Activated naive CD4-positive, alpha-beta T cell treated with anti-CD3 and anti-CD28 coated beads, Interleukin-2, amount 50 U/mL, for 24 hours (primary cell): ENCODE measurements around the gene METTL17.
A peak's percentile ranks its signal among the peaks of the same experiment; 100 is the strongest.

Source experiments
- H3K27ac Mint-ChIP-seq: one replicate; pipeline ENCODE4 v1.8.0; 2021; ENCODE audit warnings: mild to moderate bottlenecking, mixed read lengths
- H3K27me3 Mint-ChIP-seq: one replicate; pipeline ENCODE4 v1.8.0; 2021; ENCODE audit warnings: mixed read lengths
- H3K36me3 Mint-ChIP-seq: one replicate; pipeline ENCODE4 v1.8.0; 2021; ENCODE audit warnings: mixed read lengths
- H3K4me1 Mint-ChIP-seq: one replicate; pipeline ENCODE4 v1.8.0; 2021; ENCODE audit warnings: mixed read lengths
- H3K4me3 Mint-ChIP-seq: one replicate; pipeline ENCODE4 v1.8.0; 2021; ENCODE audit warnings: mild to moderate bottlenecking, mixed read lengths
- H3K9me3 Mint-ChIP-seq: one replicate; pipeline ENCODE4 v1.8.0; 2021; ENCODE audit warnings: mixed read lengths

Gene METTL17

DNA sequence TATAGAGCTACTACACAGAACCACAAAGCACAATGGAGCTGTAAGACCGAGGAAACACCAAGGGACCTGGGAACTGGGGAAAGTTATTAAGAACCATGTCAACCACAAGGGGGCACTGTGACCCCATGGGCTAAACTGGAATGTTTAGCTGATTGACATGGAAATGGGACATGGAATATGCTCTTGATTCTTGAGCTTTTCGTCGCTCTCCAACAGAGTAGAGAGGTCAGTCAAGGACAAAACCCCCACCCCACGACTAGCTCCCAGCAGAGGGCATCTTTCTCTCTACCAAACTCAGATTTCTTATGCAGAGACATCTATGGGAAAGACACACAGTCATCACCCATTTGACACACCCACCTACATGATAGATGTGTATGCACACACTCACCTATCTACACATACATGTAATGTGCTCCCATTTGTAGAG, 25.0 kb downstream of the METTL17 start:
- Mint-ChIP-seq H3K27me3 (peaks cover 11% of the 10 kb centered on the region), H3K36me3 (peaks cover 3% of the 10 kb centered on the region), H3K4me3 (no peak overlapping the region), H3K4me1 (no peaks in the 10 kb centered on the region), H3K9me3 (no peaks in the 10 kb centered on the region), H3K27ac (no peak overlapping the region)

DNA sequence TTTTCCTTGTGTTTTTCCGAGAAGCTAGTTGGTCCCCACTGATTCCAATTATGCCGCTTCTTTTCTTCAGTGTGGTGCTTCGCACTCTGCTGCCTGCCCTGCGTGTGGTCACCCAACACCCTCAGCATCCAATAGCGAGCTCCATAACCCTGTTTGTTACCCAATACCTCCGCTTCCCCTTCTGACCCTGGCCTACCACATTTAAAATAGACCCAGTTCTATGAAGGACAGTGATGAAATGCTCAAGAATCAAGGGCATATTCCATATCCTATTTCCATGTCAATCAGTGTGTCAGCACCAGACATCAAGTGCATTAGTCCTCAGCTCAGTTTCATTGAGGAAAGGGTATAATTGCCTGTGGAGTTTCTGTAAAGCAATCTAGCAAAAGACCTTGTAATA, 25.5 kb downstream of the METTL17 start:
- Mint-ChIP-seq H3K27ac (no peak overlapping the region), H3K4me1 (no peaks in the 10 kb centered on the region), H3K27me3 (peaks cover 11% of the 10 kb centered on the region), H3K9me3 (no peaks in the 10 kb centered on the region), H3K4me3 (no peak overlapping the region), H3K36me3 (peaks cover 3% of the 10 kb centered on the region)

DNA sequence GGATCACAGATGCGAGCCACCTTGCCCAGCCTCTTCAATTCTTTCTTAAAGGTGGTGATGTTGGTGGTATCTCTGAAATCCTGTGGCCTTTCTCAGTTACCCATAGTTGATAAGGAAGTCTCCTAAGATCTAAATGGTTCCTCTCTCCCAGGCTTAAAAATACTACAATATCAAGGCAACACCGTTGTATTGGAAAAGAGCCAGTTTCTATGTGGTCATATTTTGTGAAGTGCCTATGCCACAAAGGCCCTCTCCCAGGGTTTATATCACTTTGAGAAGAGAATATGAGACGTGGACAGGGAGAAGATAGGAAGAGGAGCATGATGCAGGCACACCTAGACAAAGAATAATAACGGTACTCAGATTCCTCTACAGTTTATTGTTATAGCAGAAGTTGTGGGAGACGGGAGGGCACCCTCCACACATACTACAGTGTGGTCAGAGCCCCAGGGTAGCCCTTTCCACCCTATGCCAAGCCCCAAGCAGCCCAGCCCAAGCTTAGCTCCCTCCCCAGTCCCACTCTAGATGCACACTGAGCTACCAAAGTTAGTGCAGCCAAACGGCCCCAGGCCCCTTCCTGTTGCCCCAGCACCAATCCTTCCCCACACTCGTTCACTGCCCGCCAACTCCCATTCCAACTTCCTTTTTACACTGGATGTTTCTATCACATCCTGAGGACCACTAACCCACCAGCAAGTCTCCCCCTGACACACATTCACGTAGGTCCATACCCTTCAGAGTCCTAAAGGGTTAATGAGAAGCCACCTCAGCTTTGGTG, 26.8 kb downstream of the METTL17 start:
- H3K4me1 Mint-ChIP-seq: no peaks in the 10 kb centered on the region
- no peak overlapping the region for H3K4me3 Mint-ChIP-seq
- H3K27me3 Mint-ChIP-seq: peaks cover 11% of the 10 kb centered on the region
- H3K36me3 Mint-ChIP-seq: peaks cover 3% of the 10 kb centered on the region
- H3K9me3 Mint-ChIP-seq: no peaks in the 10 kb centered on the region
- no peak overlapping the region for H3K27ac Mint-ChIP-seq

DNA sequence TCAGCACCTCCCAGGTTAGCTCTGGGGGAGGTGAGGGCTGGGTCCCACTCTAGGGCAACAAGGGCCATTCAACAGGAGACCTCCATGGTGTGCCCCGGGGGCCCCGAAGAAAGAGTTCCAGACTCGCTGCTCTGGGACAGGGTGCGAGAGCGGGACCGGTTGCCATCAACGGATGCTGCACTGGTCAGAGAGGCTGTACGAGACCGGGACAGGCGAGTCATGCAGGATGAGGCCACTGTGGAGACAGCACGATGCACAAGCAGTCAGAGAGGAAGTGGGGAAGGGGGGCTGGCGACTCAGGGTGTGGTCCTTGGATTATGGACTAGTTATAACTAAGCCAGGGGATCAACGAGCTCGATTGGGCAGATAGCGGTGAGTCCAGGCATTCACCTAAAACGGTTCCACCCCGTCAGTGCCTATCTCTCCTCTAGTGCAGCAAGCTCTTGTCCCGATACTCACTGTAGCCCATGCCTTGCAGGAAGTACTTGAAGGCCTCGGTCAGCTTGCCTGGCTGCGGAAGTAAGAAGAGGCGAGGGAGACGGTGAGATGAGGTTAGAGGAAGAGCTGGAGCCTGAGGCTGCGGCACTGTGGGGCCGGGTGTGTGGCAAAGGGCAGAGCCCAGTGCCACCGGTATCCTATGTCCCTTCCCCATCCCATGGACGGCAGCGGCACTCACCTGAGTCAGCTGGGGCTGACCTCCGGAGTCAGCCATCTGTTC, 27.9 kb downstream of the METTL17 start:
- no peak overlapping the region for H3K27ac Mint-ChIP-seq
- no peaks in the 10 kb centered on the region for H3K9me3 Mint-ChIP-seq
- H3K4me3 Mint-ChIP-seq: no peak overlapping the region
- peaks cover 3% of the 10 kb centered on the region for H3K36me3 Mint-ChIP-seq
- H3K27me3 Mint-ChIP-seq: peaks cover 6% of the 10 kb centered on the region
- H3K4me1 Mint-ChIP-seq: peaks cover 1% of the 10 kb centered on the region

DNA sequence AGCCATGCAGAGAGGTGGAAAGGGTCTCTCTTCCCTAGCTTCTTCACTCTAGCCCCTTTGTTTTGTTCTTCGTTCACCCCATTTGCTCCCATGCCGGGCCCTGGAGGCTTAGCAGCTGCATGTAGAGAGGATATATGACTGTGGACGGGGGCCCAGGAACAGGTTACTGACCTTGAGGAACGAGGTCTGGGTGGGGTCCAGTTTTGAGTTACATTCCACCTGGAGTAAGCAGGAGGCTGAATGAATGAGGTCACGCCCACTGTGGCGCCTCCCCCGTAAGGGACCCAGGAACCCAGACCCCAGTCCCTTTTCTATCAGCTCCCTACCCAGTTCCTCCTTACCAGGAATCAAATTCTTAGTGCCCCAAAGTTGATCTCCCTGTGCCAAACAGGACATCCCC, 28.5 kb downstream of the METTL17 start:
- peaks cover 5% of the 10 kb centered on the region for H3K4me1 Mint-ChIP-seq
- no peaks in the 10 kb centered on the region for H3K9me3 Mint-ChIP-seq
- peaks cover 3% of the 10 kb centered on the region for H3K36me3 Mint-ChIP-seq
- H3K4me3 Mint-ChIP-seq: no peak overlapping the region
- H3K27me3 Mint-ChIP-seq: peaks cover 3% of the 10 kb centered on the region
- H3K27ac Mint-ChIP-seq: no peak overlapping the region

DNA sequence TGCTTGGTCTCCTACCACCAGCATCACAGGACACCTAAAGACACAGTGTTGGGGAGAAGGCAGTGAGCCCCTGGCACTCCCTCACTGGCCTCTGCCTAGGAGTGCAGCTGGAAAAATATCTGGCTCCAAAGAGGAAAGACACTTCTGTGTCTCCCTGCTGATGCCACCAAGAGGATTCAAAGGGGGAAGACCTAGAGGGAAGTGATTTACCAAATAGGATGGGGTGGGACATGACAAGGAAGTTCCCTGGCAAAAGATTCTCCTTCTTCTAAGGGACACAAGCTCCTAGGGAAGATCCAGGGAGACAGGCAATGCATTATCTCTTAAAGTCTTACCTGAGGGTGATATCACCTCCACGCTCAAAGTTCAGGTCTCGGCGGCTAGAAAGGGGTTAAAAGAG, 29.0 kb downstream of the METTL17 start:
- H3K9me3 Mint-ChIP-seq: no peaks in the 10 kb centered on the region
- H3K36me3 Mint-ChIP-seq: peaks cover 3% of the 10 kb centered on the region
- H3K27ac Mint-ChIP-seq: no peak overlapping the region
- H3K4me1 Mint-ChIP-seq: peaks cover 9% of the 10 kb centered on the region
- no peak overlapping the region for H3K4me3 Mint-ChIP-seq
- peaks cover 2% of the 10 kb centered on the region for H3K27me3 Mint-ChIP-seq

DNA sequence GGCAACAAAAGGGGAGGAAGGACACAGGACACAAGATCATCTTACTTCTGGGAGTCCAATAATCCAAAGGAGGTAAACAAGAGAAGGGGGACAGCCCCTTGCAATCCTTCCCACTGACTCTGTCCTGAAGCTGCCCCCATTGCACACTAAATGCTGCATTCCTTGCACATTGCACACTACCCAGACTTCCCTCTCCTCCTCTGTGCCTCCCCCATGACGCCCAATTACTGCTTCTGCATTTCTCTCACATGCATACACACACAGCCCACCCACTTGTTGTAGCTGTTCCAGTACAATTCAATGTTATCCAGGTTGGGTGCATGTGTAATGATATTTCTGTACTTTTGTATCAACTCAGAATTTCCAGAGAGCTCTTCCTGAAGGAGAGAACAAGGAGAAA, 29.6 kb downstream of the METTL17 start:
- Mint-ChIP-seq H3K4me1 (peaks cover 15% of the 10 kb centered on the region), H3K9me3 (no peaks in the 10 kb centered on the region), H3K27me3 (no peaks in the 10 kb centered on the region), H3K27ac (no peak overlapping the region), H3K4me3 (no peak overlapping the region), H3K36me3 (peaks cover 3% of the 10 kb centered on the region)

DNA sequence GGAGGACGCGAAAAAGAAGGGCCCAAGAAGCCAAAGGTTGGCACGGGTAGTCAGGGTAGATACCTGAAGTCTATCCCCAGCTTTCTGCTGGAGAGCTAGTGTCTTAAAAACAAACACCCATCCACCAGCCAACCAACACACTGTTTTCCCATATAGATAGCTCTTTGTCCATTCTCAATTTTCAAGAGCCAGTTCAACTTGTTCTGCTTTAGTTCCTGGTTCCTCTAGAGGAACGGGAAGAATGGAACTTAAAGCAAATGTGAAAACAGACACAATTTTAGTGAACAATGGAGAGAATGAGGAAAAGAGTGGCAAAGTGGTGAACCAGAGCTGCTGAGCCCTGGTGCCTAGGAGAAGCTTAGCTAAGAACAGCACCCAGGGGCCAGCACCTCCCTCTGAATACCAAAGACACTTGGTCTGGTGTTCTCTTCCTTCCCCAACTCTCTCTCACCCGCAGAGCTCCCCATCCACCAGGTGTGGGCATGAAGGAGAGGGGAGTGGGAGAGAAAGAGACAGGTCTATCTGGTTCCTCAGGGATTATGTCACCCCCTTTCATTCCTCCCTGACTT, 31.3 kb downstream of the METTL17 start:
- H3K9me3 Mint-ChIP-seq: no peaks in the 10 kb centered on the region
- H3K36me3 Mint-ChIP-seq: peaks cover 3% of the 10 kb centered on the region
- H3K4me3 Mint-ChIP-seq: no peak overlapping the region
- H3K27ac Mint-ChIP-seq: no peak overlapping the region
- no peaks in the 10 kb centered on the region for H3K27me3 Mint-ChIP-seq
- peaks cover 16% of the 10 kb centered on the region for H3K4me1 Mint-ChIP-seq

DNA sequence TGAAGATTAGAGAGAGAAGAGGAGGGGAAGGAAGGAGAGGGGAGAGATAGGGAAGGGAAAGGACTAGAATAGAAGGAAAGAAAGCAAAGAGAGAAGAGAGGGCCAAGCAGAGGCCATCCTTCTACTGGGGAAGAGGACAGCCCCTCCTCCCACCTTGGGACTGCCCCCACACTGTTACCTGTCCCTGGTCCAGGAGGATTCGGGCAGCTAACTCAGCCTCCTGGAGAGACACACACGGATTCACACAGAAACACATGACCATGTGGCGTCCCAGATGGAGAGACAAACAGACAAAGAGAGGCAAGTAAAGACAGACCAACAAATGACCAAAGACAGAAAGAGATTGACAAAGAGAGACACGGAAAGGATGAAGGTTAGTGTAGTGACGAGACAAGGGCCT, 32.9 kb downstream of the METTL17 start:
- Mint-ChIP-seq H3K36me3 (peaks cover 3% of the 10 kb centered on the region), H3K27ac (no peak overlapping the region), H3K4me3 (peak overlapping the region; percentile 42), H3K9me3 (no peaks in the 10 kb centered on the region), H3K4me1 (peaks cover 16% of the 10 kb centered on the region), H3K27me3 (no peaks in the 10 kb centered on the region)

DNA sequence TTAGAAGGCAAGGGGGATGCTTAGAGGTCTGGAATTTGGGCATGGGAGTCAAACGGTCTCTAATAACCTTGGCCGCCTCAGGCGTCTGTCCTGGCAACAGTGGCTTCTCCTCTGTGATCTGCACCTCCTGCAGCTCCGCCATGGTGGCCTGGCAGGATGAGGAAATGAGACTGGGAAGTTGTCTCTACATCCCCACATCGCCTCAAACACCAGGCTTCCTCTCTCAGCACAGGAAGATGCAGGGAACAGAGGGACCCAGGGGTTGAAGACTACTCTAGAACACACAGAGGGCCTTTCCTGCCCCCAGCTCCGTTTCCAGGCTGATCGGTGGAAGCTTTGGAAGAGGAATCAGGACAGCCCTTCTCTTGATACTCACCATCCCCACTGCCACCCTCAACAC, 33.4 kb downstream of the METTL17 start:
- Mint-ChIP-seq H3K4me1 (peaks cover 16% of the 10 kb centered on the region), H3K9me3 (no peaks in the 10 kb centered on the region), H3K4me3 (peak overlapping the region; percentile 42), H3K36me3 (peaks cover 3% of the 10 kb centered on the region), H3K27ac (no peak overlapping the region), H3K27me3 (no peaks in the 10 kb centered on the region)

DNA sequence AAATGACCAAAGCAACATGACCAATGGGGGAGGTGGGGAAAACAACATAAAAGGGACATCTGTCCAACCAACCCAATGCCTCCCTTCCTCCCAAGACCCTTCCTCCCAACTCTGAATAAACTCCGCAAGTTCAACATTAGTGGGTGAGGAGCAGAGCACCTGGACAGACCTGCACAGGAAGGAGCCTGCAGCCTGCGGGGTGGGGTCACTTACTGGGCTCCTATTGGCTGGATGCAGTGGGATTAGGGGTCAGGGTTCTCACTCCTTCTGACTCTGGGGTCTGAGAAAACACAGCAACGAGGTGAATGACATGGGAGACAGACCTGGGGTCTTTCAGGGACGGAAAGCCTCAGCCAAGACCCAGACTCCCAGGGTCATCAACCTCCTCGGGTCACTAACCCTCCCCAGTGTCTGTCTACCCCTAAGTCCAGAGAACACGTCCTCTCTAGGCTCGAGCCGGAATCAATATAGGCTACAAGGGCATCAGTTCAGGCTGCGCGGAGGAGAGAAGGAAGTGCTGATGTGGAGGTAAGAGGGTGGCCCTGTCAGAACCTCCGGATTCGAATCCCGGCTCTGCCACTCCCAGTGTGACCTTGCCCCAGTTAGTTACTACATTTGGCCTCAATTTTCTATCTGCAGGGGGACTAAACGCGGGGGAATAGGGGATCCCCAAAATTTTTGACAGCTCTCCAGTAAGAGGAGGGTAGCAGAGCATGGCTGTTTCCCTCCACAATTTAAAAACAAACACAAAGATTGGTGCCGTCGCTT, 34.2 kb downstream of the METTL17 start:
- no peaks in the 10 kb centered on the region for H3K9me3 Mint-ChIP-seq
- H3K27ac Mint-ChIP-seq: no peak overlapping the region
- H3K36me3 Mint-ChIP-seq: peaks cover 3% of the 10 kb centered on the region
- H3K4me1 Mint-ChIP-seq: peaks cover 16% of the 10 kb centered on the region
- peak overlapping the region; percentile 86 for H3K4me3 Mint-ChIP-seq
- H3K27me3 Mint-ChIP-seq: no peaks in the 10 kb centered on the region

DNA sequence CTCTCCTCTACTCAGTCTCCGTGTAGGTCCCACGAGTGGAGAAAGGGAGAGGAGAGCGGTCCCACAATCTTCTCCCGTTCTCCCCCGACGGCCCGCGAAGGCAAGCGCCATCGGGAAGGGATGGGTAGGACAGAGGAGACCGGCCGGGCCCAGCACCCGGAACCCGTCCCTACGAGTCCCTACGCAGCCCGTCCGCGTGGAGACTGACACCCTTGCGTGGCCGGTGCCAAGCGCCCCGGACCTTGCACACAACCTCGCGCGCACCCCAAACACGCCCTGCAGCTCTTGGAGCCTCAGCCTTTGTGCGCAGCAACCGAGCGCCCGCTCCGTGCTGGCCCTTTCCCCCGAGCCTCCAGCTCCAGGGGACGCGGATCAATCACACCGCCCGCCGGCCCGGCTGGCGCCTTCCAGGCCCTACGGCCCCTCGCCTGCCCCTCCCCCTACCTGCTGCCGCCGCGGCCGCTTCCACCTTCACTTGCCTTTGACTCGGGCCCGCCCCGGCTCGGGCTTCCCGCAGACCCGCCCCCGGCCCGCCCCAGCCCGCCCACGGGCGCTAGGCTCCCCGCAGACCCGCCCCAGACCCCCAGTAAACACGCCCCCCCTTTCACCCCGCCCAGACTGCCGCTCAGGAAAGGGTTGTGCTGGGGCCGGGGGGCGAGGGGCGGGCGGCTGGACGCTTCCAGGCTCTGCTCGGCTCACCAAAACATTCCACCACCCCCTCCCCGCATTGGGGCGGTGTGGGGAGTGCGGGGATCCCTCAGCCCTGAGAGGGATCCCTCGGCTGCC, 35.0 kb downstream of the METTL17 start, which contains the start of gene NDRG2:
TSS of gene NDRG2 (minus strand) at position 477 of the 786 bp plus-strand sequence. CDS start 1,746 bp downstream, outside the sequence.
- H3K27me3 Mint-ChIP-seq: no peaks in the 10 kb centered on the region

DNA sequence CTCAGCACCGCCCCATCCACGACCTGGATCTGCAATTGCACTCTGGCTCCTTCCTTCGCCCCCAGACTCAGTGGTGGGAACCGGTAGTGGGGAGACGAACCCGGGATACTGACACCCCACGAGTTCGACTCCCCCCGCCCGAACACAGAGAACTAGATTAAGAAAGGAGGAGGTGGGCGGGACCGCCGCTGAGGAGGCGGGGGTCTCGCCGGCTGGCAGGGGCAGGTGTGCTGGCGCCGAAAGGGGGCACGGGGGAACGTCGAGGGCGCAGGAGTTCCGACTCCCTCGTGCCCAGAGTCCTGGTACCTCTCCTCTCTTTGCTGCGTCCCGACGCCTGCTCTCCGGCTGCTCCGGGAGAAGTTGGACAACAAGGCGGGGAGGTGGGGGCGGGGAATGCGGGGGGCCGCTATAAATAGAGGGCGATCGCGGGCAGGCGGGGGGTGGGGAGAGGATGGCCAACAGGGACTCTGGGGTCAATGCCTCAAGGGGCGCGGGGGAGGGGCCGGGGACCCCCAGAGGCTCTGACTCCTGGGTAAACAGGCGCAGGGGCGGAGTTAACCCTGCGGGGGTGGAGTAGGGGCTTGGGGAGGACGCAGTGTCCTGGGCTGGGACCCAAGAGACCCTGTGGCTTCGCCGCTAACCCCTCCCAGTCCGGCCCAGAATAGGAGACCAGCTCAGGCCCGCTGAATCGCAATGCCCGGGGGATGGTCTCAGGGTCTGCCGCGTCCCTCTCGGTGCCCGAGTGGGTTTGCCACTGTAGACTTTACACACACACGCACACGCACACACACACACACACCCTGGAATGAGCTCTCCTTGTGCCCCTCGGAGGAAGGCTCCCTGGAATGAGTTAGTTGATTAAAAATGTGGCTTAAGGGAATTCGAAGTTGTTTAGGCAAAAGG, 35.8 kb downstream of the METTL17 start:
- Mint-ChIP-seq H3K27ac (no peak overlapping the region), H3K4me1 (peaks cover 16% of the 10 kb centered on the region)

More for the DNA sequence above, 35.0 kb downstream of the METTL17 start, which contains the start of gene NDRG2:
- Mint-ChIP-seq H3K27ac (no peak within 1 kb of the TSS), H3K4me1 (peaks cover 16% of the 10 kb centered on the region), H3K36me3 (no peaks in the 10 kb centered on the region), H3K9me3 (no peaks in the 10 kb centered on the region), H3K4me3 (peak within 1 kb of the TSS; percentile 86)

More for the DNA sequence above, 35.8 kb downstream of the METTL17 start:
- H3K9me3 Mint-ChIP-seq: no peaks in the 10 kb centered on the region
- H3K4me3 Mint-ChIP-seq: peak overlapping the region; percentile 86
- no peaks in the 10 kb centered on the region for H3K36me3 Mint-ChIP-seq
- no peaks in the 10 kb centered on the region for H3K27me3 Mint-ChIP-seq
